HG02885 (cell line): ENCODE results near the gene DDX1.
"Not testable (repeated sequence)": the region's sequence is repeated elsewhere in the genome, so short reads cannot be mapped to it uniquely, and the experiment has no call there.

Experiments used
- ATAC-seq: cut with Tn5 transposase; IDR thresholded peaks from one replicate; pipeline ENCODE4 v1.9.1; 2021; ENCODE audit warnings: mild to moderate bottlenecking; ENCODE audit not compliant: unreplicated experiment, poor library complexity

DDX1 gene

GRCh38 chr2:15614545-15615300, 23.1 kb downstream of the DDX1 start:
- ATAC-seq: no peak

- ATAC-seq: no peak
Observed at GRCh38 chr2:15615301-15615920, 23.7 kb downstream of the DDX1 start.

GRCh38 chr2:15616429-15616828, 24.8 kb downstream of the DDX1 start:
- ATAC-seq: no peak

- ATAC-seq: no peak
Observed at GRCh38 chr2:15616850-15617777, 25.4 kb downstream of the DDX1 start.

- ATAC-seq: no peak
Observed at GRCh38 chr2:15617778-15618448, 26.2 kb downstream of the DDX1 start.

GRCh38 chr2:15618449-15618855, 26.8 kb downstream of the DDX1 start:
- ATAC-seq: no peak

GRCh38 chr2:15619076-15619475, 27.4 kb downstream of the DDX1 start:
- ATAC-seq: no peak

GRCh38 chr2:15619510-15619909, 27.8 kb downstream of the DDX1 start:
- ATAC-seq: no peak

GRCh38 chr2:15619938-15620337, 28.3 kb downstream of the DDX1 start:
- no peak for ATAC-seq

GRCh38 chr2:15620340-15620739, 28.7 kb downstream of the DDX1 start:
- no peak for ATAC-seq

GRCh38 chr2:15620857-15621471, 29.3 kb downstream of the DDX1 start:
- no peak for ATAC-seq

GRCh38 chr2:15621472-15621870, 29.8 kb downstream of the DDX1 start:
- not testable (repeated sequence) for ATAC-seq

GRCh38 chr2:15622214-15622613, 30.5 kb downstream of the DDX1 start:
- no peak for ATAC-seq

- ATAC-seq: no peak
Observed at GRCh38 chr2:15622614-15623480, 31.2 kb downstream of the DDX1 start.

- ATAC-seq: no peak
Observed at GRCh38 chr2:15623481-15623796, 31.8 kb downstream of the DDX1 start.

- no peak for ATAC-seq
Observed at GRCh38 chr2:15623898-15624541, 32.4 kb downstream of the DDX1 start.

- ATAC-seq: no peak
Observed at GRCh38 chr2:15624903-15625302, 33.2 kb downstream of the DDX1 start.

GRCh38 chr2:15625344-15626036, 33.8 kb downstream of the DDX1 start:
- ATAC-seq: no peak
